Endothelial cell (in vitro differentiated cells): ENCODE results near the gene LTC4S. TPM values are rescaled to one million over a fixed set of nuclear protein-coding genes. Genes with fewer than 3 reads are reported as not detected.
"Not testable (repeated sequence)": the region's sequence is repeated elsewhere in the genome, so short reads cannot be mapped to it uniquely, and the experiment has no call there.

Experiments used
- DNase-seq: peaks from one replicate; pipeline ENCODE4 v3.0.0; 2021; ENCODE audit warnings: low spot score
- H3K27ac Mint-ChIP-seq: one replicate; pipeline ENCODE4 v1.8.0; 2021; ENCODE audit warnings: mixed read lengths, inconsistent platforms; ENCODE audit not compliant: unreplicated experiment
- H3K27me3 Mint-ChIP-seq: one replicate; pipeline ENCODE4 v1.8.0; 2021; ENCODE audit warnings: mild to moderate bottlenecking, moderate library complexity, mixed read lengths, inconsistent platforms; ENCODE audit not compliant: unreplicated experiment
- H3K36me3 Mint-ChIP-seq: one replicate; pipeline ENCODE4 v1.8.0; 2021; ENCODE audit warnings: mild to moderate bottlenecking, low read depth, mixed read lengths, inconsistent platforms; ENCODE audit not compliant: unreplicated experiment
- H3K4me1 Mint-ChIP-seq: one replicate; pipeline ENCODE4 v1.8.0; 2021; ENCODE audit warnings: mild to moderate bottlenecking, mixed read lengths, inconsistent platforms; ENCODE audit not compliant: unreplicated experiment
- H3K4me3 Mint-ChIP-seq: one replicate; pipeline ENCODE4 v1.8.0; 2021; ENCODE audit warnings: mild to moderate bottlenecking, mixed read lengths, inconsistent platforms; ENCODE audit not compliant: unreplicated experiment
- H3K9me3 Mint-ChIP-seq: one replicate; pipeline ENCODE4 v1.8.0; 2021; ENCODE audit warnings: mixed read lengths, inconsistent platforms; ENCODE audit not compliant: unreplicated experiment
- CTCF ChIP-seq: fragments of 200-600 bp; sonication (generic); IDR thresholded peaks from one replicate; pipeline ENCODE4 v1.5.0; 2021; ENCODE audit warnings: antibody characterized with exemption; ENCODE audit not compliant: unreplicated experiment
- long read RNA-seq: library from polyadenylated mRNA; unstranded; transcript quantifications from one replicate; pipeline ENCODE4 v2.0.0, GENCODE V29; 2020; ENCODE audit not compliant: unreplicated experiment
- total RNA-seq: library from RNA; stranded (reverse); fragmentation: NEBNext Ultra II Directional; extraction: Animal tissue kit (Norgen Biotek cat#: 25700); gene quantifications from one replicate; pipeline ENCODE4 v1.2.1, GENCODE V29; 2021; ENCODE audit not compliant: unreplicated experiment

The LTC4S gene
- total RNA-seq: 1.0 TPM
- long read RNA-seq: 0 reads

GRCh38 chr5:179793468-179794139 is at the start of gene LTC4S:
Gene LTC4S (plus strand): TSS chr5:179793986. CDS start chr5:179794081, 95 bp downstream.
- peak within 1 kb of the TSS; percentile 67 for H3K27ac Mint-ChIP-seq

GRCh38 chr5:179744106-179744505 is 49.7 kb upstream of the LTC4S start:
- DNase-seq, H3K4me3 Mint-ChIP-seq, H3K27ac Mint-ChIP-seq, H3K4me1 Mint-ChIP-seq, H3K9me3 Mint-ChIP-seq, H3K27me3 Mint-ChIP-seq: not testable (repeated sequence)
- peaks cover 11% of the 10 kb centered on the region for H3K36me3 Mint-ChIP-seq

More at GRCh38 chr5:179793468-179794139, at the start of gene LTC4S:
- H3K36me3 Mint-ChIP-seq: peaks cover 10% of the 10 kb centered on the region
- no peak within 1 kb of the TSS for H3K4me3 Mint-ChIP-seq
- H3K4me1 Mint-ChIP-seq: peaks cover 4% of the 10 kb centered on the region
- H3K27me3 Mint-ChIP-seq: peaks cover 13% of the 10 kb centered on the region
- no peak for DNase-seq
- no peak for TF ChIP-seq CTCF
- H3K9me3 Mint-ChIP-seq: no peaks in the 10 kb centered on the region

GRCh38 chr5:179746872-179747271 is 46.9 kb upstream of the LTC4S start:
- Mint-ChIP-seq H3K36me3 (peaks cover 4% of the 10 kb centered on the region), H3K4me1 (no peaks in the 10 kb centered on the region), H3K27ac (no peak overlapping the region), H3K27me3 (no peaks in the 10 kb centered on the region), H3K4me3 (no peak overlapping the region), H3K9me3 (no peaks in the 10 kb centered on the region)
- DNase-seq: no peak
- no peak for TF ChIP-seq CTCF

- no peaks in the 10 kb centered on the region for H3K9me3 Mint-ChIP-seq
- no peak overlapping the region for H3K27ac Mint-ChIP-seq
- no peak for DNase-seq
- no peak for TF ChIP-seq CTCF
- H3K4me3 Mint-ChIP-seq: no peak overlapping the region
- H3K36me3 Mint-ChIP-seq: peaks cover 4% of the 10 kb centered on the region
- H3K4me1 Mint-ChIP-seq: no peaks in the 10 kb centered on the region
- no peaks in the 10 kb centered on the region for H3K27me3 Mint-ChIP-seq
Observed at GRCh38 chr5:179747811-179748210, 46.0 kb upstream of the LTC4S start.

- H3K4me1 Mint-ChIP-seq: peaks cover 11% of the 10 kb centered on the region
- peak overlapping the region; percentile 52 for H3K27ac Mint-ChIP-seq
- no peaks in the 10 kb centered on the region for H3K9me3 Mint-ChIP-seq
- H3K27me3 Mint-ChIP-seq: no peaks in the 10 kb centered on the region
- H3K36me3 Mint-ChIP-seq: peaks cover 4% of the 10 kb centered on the region
- TF ChIP-seq CTCF: no peak
- H3K4me3 Mint-ChIP-seq: no peak overlapping the region
- DNase-seq: no peak
Observed at GRCh38 chr5:179749857-179750508, 43.8 kb upstream of the LTC4S start.
